GM19035 (cell line): Measurements from ENCODE around the gene THBS1.

ENCODE experiments used
- ATAC-seq: cut with Tn5 transposase; IDR thresholded peaks from one replicate; pipeline ENCODE4 v1.9.1; 2021; ENCODE audit not compliant: unreplicated experiment

Gene THBS1

GRCh38 chr15:39573844-39574243 lies 7.0 kb upstream of the THBS1 start:
- ATAC-seq, result no peak

GRCh38 chr15:39574427-39574826 lies 6.5 kb upstream of the THBS1 start:
- no peak for ATAC-seq

- no peak for ATAC-seq
Measured at GRCh38 chr15:39575180-39575579, 5.7 kb upstream of the THBS1 start.

GRCh38 chr15:39578851-39579486 lies 1.9 kb upstream of the THBS1 start:
- ATAC-seq, result no peak

- peak; percentile 9 for ATAC-seq
Measured at GRCh38 chr15:39579487-39580116, 1.3 kb upstream of the THBS1 start.

GRCh38 chr15:39580117-39580484 lies 778 bp upstream of the THBS1 start:
- ATAC-seq, result peak; percentile 88

- ATAC-seq, result no peak
Measured at GRCh38 chr15:39581242-39581792, 438 bp downstream of the THBS1 start.

- no peak for ATAC-seq
Measured at GRCh38 chr15:39581793-39582285, 960 bp downstream of the THBS1 start.

- no peak for ATAC-seq
Measured at GRCh38 chr15:39582286-39582976, 1.6 kb downstream of the THBS1 start.

- ATAC-seq, result no peak
Measured at GRCh38 chr15:39582977-39583595, 2.2 kb downstream of the THBS1 start.

- no peak for ATAC-seq
Measured at GRCh38 chr15:39583596-39584265, 2.9 kb downstream of the THBS1 start.

GRCh38 chr15:39584266-39584659 lies 3.4 kb downstream of the THBS1 start:
- ATAC-seq, result no peak

GRCh38 chr15:39584662-39585388 lies 3.9 kb downstream of the THBS1 start:
- no peak for ATAC-seq

GRCh38 chr15:39585389-39585841 lies 4.5 kb downstream of the THBS1 start:
- no peak for ATAC-seq

- ATAC-seq, result no peak
Measured at GRCh38 chr15:39585871-39586301, 5.0 kb downstream of the THBS1 start.

- ATAC-seq, result no peak
Measured at GRCh38 chr15:39586387-39587095, 5.7 kb downstream of the THBS1 start.

- no peak for ATAC-seq
Measured at GRCh38 chr15:39587096-39587721, 6.3 kb downstream of the THBS1 start.

GRCh38 chr15:39587731-39588530 lies 7.1 kb downstream of the THBS1 start:
- ATAC-seq, result no peak
